SK-N-DZ (cell line): Measurements from ENCODE around the gene RIGI.
"Not testable (repeated sequence)": the region's sequence is repeated elsewhere in the genome, so short reads cannot be mapped to it uniquely, and the experiment has no call there.

Source experiments
- DNase-seq: peaks from one replicate; pipeline ENCODE4 v3.0.0-alpha.2; 2015; ENCODE audit warnings: low spot score

RIGI gene

GRCh38 chr9:32533336-32533735, 7.3 kb upstream of the RIGI start:
- no peak for DNase-seq

- DNase-seq, result no peak
Observed at GRCh38 chr9:32526707-32527048, 682 bp upstream of the RIGI start.

- peak; percentile 4 for DNase-seq
Observed at GRCh38 chr9:32525709-32526030, 326 bp downstream of the RIGI start.

GRCh38 chr9:32524892-32525708, 896 bp downstream of the RIGI start:
- peak; percentile 2 for DNase-seq

- not testable (repeated sequence) for DNase-seq
Observed at GRCh38 chr9:32524558-32524891, 1.5 kb downstream of the RIGI start.

GRCh38 chr9:32523910-32524309, 2.1 kb downstream of the RIGI start:
- DNase-seq, result no peak

GRCh38 chr9:32518276-32518675, 7.7 kb downstream of the RIGI start:
- DNase-seq, result no peak

GRCh38 chr9:32516241-32516640, 9.8 kb downstream of the RIGI start:
- no peak for DNase-seq

GRCh38 chr9:32508728-32509127, 17.3 kb downstream of the RIGI start:
- DNase-seq, result no peak

- DNase-seq, result no peak
Observed at GRCh38 chr9:32503008-32503407, 23.0 kb downstream of the RIGI start.

- DNase-seq, result no peak
Observed at GRCh38 chr9:32502464-32502863, 23.5 kb downstream of the RIGI start.

- no peak for DNase-seq
Observed at GRCh38 chr9:32501868-32502267, 24.1 kb downstream of the RIGI start.

- no peak for DNase-seq
Observed at GRCh38 chr9:32500768-32501167, 25.2 kb downstream of the RIGI start.

- no peak for DNase-seq
Observed at GRCh38 chr9:32497921-32498320, 28.1 kb downstream of the RIGI start.

GRCh38 chr9:32490601-32491000, 35.4 kb downstream of the RIGI start:
- no peak for DNase-seq

GRCh38 chr9:32487981-32488380, 38.0 kb downstream of the RIGI start:
- no peak for DNase-seq

GRCh38 chr9:32486839-32487562, 39.0 kb downstream of the RIGI start:
- DNase-seq, result no peak

GRCh38 chr9:32483343-32483742, 42.7 kb downstream of the RIGI start:
- DNase-seq, result no peak
